Endothelial cell of umbilical vein (primary cell): ENCODE data around the gene FAM222A. TPM values are rescaled to one million over a fixed set of nuclear protein-coding genes. Genes with fewer than 3 reads are reported as not detected.

Source experiments
- BruUV-seq: library from RNA; stranded (reverse); fragments of 400-500 nt; replicated peaks from 2 replicates; lab custom pipeline; 2021; lab: Mats Ljungman, UMichigan
- CTCF ChIA-PET: fragments of 300-600, 350-600 bp; sonication (Branson Sonifier 250); formaldehyde crosslinking; loops from one replicate; lab custom pipeline; 2021; ENCODE audit warnings: antibody characterized with exemption, inconsistent platforms; lab: Charles Lee
- POLR2A ChIA-PET: fragments of 300-600, 350-600 bp; sonication (Branson Sonifier 250); formaldehyde crosslinking; loops from one replicate; lab custom pipeline; 2021; ENCODE audit warnings: antibody characterized with exemption, inconsistent platforms; lab: Charles Lee
- DNase-seq: peaks from one replicate; pipeline ENCODE4 v3.0.0-alpha.2; 2011; ENCODE audit warnings: low read depth, low spot score
- FAIRE-seq: peaks from 2 replicates; lab custom pipeline; 2011; peaks lifted over from hg19 to GRCh38; lab: Jason Lieb, UNC
- H2AFZ ChIP-seq: 2 replicates; pipeline ENCODE4 v1.6.0; 2012; ENCODE audit warnings: low read depth, low read length, control low read depth, inconsistent platforms
- H3K27ac ChIP-seq: 2 replicates; pipeline ENCODE4 v1.5.1; 2011; ENCODE audit warnings: low read depth, mild to moderate bottlenecking, control low read depth, low read length, moderate library complexity; ENCODE audit not compliant: insufficient read depth
- H3K27me3 ChIP-seq, 2 experiments: 2 replicates each; pipeline versions ENCODE4 v1.6.0 to v1.6.1; 2011; ENCODE audit warnings: low read length in 2 of 2, mixed read lengths in 1 of 2; ENCODE audit not compliant: control insufficient read depth in 2 of 2, insufficient read depth in 2 of 2
- H3K36me3 ChIP-seq, 2 experiments: 2 replicates in 1 of 2; 3 replicates in 1 of 2; pipeline ENCODE4 v1.5.1; 2011; ENCODE audit warnings: low read length in 2 of 2, mild to moderate bottlenecking in 1 of 2, moderate library complexity in 1 of 2; ENCODE audit not compliant: control insufficient read depth in 2 of 2, insufficient read depth in 2 of 2; ENCODE audit errors: extremely low read depth in 1 of 2
- H3K4me1 ChIP-seq: 3 replicates; pipeline ENCODE4 v1.5.1; 2011; ENCODE audit warnings: mild to moderate bottlenecking, low read length; ENCODE audit not compliant: control insufficient read depth, insufficient read depth; ENCODE audit errors: extremely low read depth
- H3K4me2 ChIP-seq: 2 replicates; pipeline ENCODE4 v1.6.1; 2011; ENCODE audit warnings: low read length, control low read depth, mixed read lengths; ENCODE audit not compliant: insufficient read depth
- H3K4me3 ChIP-seq, 3 experiments: fragments of 200-600 bp in 1 of 3; sonication (generic), shearing (Covaris generic) in 1 of 3; replicated peaks in 1 of 3; 2 replicates each; pipeline ENCODE4 v1.5.1; 2011 to 2016; ENCODE audit warnings: control low read depth in 3 of 3, low read length in 3 of 3, mild to moderate bottlenecking in 2 of 3, inconsistent platforms in 1 of 3, low read depth in 1 of 3, moderate library complexity in 1 of 3; ENCODE audit not compliant: insufficient read depth in 1 of 3
- H3K79me2 ChIP-seq: 2 replicates; pipeline ENCODE4 v1.6.0; 2012; ENCODE audit warnings: low read length, inconsistent platforms; ENCODE audit not compliant: control insufficient read depth, insufficient read depth
- H3K9ac ChIP-seq: replicated peaks from 2 replicates; pipeline ENCODE3; 2011; ENCODE audit warnings: low read length, control low read depth; ENCODE audit not compliant: insufficient read depth; ENCODE audit errors: extremely low read depth
- H3K9me1 ChIP-seq: replicated peaks from 3 replicates; pipeline ENCODE4 v1.6.0; 2011; ENCODE audit warnings: mild to moderate bottlenecking, low read length; ENCODE audit not compliant: control insufficient read depth, insufficient read depth; ENCODE audit errors: extremely low read depth
- H3K9me3 ChIP-seq: replicated peaks from 2 replicates; pipeline ENCODE4 v1.5.1; 2012; ENCODE audit warnings: low read length, inconsistent platforms; ENCODE audit not compliant: control insufficient read depth, insufficient read depth
- H4K20me1 ChIP-seq: replicated peaks from 2 replicates; pipeline ENCODE3; 2011; ENCODE audit warnings: mild to moderate bottlenecking, low read length; ENCODE audit not compliant: control insufficient read depth, insufficient read depth; ENCODE audit errors: extremely low read depth
- EZH2 ChIP-seq: IDR thresholded peaks from 2 replicates; pipeline ENCODE4 v1.6.1; 2012; ENCODE audit warnings: borderline replicate concordance, low read depth, mild to moderate bottlenecking, moderate library complexity, low read length, inconsistent platforms; ENCODE audit not compliant: severe bottlenecking
- FOS ChIP-seq: IDR thresholded peaks from 2 replicates; pipeline ENCODE4 v1.6.1; 2011; ENCODE audit warnings: mild to moderate bottlenecking, low read length, moderate library complexity, borderline replicate concordance; ENCODE audit not compliant: insufficient read depth
- JUN ChIP-seq: IDR thresholded peaks from 2 replicates; pipeline ENCODE4 v1.6.1; 2011; ENCODE audit warnings: borderline replicate concordance, low read depth; ENCODE audit not compliant: insufficient read length, insufficient read depth
- MYC ChIP-seq: IDR thresholded peaks from one replicate; pipeline ENCODE4 v1.6.1; 2011; ENCODE audit warnings: mild to moderate bottlenecking, low read depth, low read length
- POLR2A ChIP-seq: IDR thresholded peaks from 2 replicates; pipeline ENCODE4 v1.6.1; 2012; ENCODE audit warnings: low read depth, mild to moderate bottlenecking, control low read depth, low read length
- POLR2AphosphoS5 ChIP-seq: IDR thresholded peaks from 2 replicates; pipeline ENCODE4 v1.6.1; 2012; ENCODE audit warnings: low read depth, mild to moderate bottlenecking, control low read depth, low read length, moderate library complexity; ENCODE audit not compliant: insufficient read depth
- dilution Hi-C: fragments of 300-500 bp; cut with MboI; formaldehyde crosslinking; loops from one replicate; pipeline ENCODE4 v1.15.0; 2019; ENCODE audit warnings: low sequenced_read_pairs; ENCODE audit not compliant: extremely low pct_ligation_motif_present
- intact Hi-C: fragments of 100-400 bp; cut with micrococcal nuclease; formaldehyde crosslinking; loops from one replicate; pipeline ENCODE4 v1.10.0; 2022
- polyA plus RNA-seq, 4 experiments: library from polyadenylated mRNA; depleted of rRNA in 3 of 4; stranded (reverse) in 3 of 4; unstranded in 1 of 4; fragments of >200 nt; gene quantifications; 2 replicates each; pipeline versions ENCODE4 v1.2.1 to v1.2.3, GENCODE V29; 2011 to 2012; ENCODE audit warnings: missing spikeins in 1 of 4
- total RNA-seq: library from RNA; stranded (reverse); gene quantifications from 2 replicates; pipeline ENCODE4 v1.2.3, GENCODE V29; 2021

FAM222A gene
- total and polyA plus RNA-seq, 2 donors (not counting 3 experiments of a cell fraction or from before 2014, with no cell fraction given): 0.62 to 1.7 TPM

DNA sequence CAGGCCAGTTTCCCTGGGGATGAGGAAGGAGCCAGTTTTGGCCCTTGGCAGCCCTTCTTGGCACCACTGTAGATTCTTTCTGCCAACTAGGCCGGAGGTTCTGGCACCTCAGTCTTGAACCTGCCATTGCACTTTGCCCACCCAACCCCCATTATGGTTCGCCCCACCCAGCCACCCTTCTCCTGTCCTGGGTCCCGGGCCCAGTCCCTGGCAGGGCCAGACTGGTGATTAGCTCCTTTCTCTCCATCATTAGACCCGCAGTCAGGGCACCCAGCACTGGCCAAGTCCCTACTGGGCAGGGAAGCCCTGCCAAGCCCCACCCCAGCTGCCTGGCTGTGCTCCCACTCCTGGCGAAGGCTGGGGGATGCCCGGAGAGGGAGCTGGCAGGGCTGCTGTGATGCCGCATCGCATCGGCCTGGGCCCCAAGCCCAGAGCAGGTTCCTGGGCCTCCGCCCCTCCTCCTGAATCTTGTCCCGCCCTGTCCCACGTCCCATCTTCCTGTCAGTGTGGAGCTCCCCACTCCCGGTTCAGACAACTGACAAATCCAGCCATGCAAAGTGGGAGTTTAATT is 9.8 kb downstream of the FAM222A start:
- no TSS peak for BruUV-seq
- Histone ChIP-seq H3K27me3 (peaks cover 8 to 9% of the 10 kb centered on the region in 2 experiments), H3K9me1 (no peaks in the 10 kb centered on the region), H3K27ac (no peak overlapping the region), H4K20me1 (no peaks in the 10 kb centered on the region), H3K4me3 (no peak overlapping the region), H3K4me2 (no peak overlapping the region), H3K9me3 (no peaks in the 10 kb centered on the region), H2AFZ (no peak overlapping the region), H3K79me2 (no peaks in the 10 kb centered on the region), H3K9ac (no peak overlapping the region), H3K4me1 (no peaks in the 10 kb centered on the region), H3K36me3 (no peaks in the 10 kb centered on the region)
- intact Hi-C loops: no loop called here
- ChIA-PET POLR2A (interaction anchor here (0.6 kb wide), 1 partner anchor 9 kb away, joined by 5 read pairs; no protein-coding TSS in a partner anchor), CTCF (interaction anchor here (1.3 to 2.8 kb wide), 4 partner anchors 9 to 126 kb away, joined by 4 to 7 read pairs (median 7); no protein-coding TSS in a partner anchor)
- TF ChIP-seq MYC (no peak), FOS (no peak), POLR2AphosphoS5 (no peak), EZH2 (no peak), POLR2A (no peak)
- FAIRE-seq (no peak), DNase-seq (no peak)
- dilution Hi-C loops: no loop called here

DNA sequence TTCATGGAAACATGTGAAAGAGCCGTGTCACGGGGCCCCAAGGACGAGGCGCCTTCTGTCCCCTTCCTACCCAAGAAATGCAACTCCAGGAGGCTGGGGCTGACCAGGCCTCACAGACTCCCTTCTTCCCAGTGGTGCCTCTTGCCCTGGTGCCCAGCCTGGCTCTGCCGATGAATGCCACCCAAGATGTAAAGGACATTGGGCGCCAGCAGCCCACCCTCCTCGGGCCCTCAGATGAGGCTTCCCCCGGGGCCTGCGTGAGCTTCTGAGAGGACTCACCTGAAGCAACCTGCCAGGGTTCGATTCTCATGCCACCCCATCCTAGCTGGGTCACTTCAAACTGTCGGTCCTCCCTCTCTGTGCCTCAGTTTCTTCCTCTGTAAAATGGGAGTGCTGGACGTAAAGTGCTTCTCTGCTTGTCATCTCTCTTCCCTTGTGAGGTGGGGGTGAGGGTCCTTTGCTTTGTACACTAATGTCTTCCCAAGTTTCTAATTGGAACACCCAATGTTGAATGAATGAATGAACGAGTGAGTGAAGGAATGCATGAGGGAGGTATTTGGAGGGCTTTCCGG is 10.8 kb downstream of the FAM222A start:
- BruUV-seq: no TSS peak
- no peaks in the 10 kb centered on the region for H3K36me3 ChIP-seq
- no peak overlapping the region for H3K4me2 ChIP-seq
- FAIRE-seq (no peak), DNase-seq (no peak)
- intact Hi-C loops: no loop called here
- H3K9ac ChIP-seq: no peak overlapping the region
- no peak overlapping the region for H2AFZ ChIP-seq
- no peaks in the 10 kb centered on the region for H4K20me1 ChIP-seq
- no peaks in the 10 kb centered on the region for H3K9me3 ChIP-seq
- no peaks in the 10 kb centered on the region for H3K4me1 ChIP-seq
- no peak overlapping the region for H3K4me3 ChIP-seq
- dilution Hi-C loops: no loop called here
- TF ChIP-seq FOS (no peak), JUN (no peak), POLR2AphosphoS5 (no peak)
- ChIA-PET POLR2A (no interaction called here), CTCF (interaction anchor here (1.3 to 2.8 kb wide), 3 partner anchors 16 to 127 kb away, joined by 4 to 7 read pairs (median 7); no protein-coding TSS in a partner anchor)
- H3K79me2 ChIP-seq: no peaks in the 10 kb centered on the region
- no peak overlapping the region for H3K27ac ChIP-seq
- no peaks in the 10 kb centered on the region for H3K27me3 ChIP-seq
- H3K9me1 ChIP-seq: no peaks in the 10 kb centered on the region
